Measurements from ENCODE around the gene FADS2.

FADS2 gene

DNA sequence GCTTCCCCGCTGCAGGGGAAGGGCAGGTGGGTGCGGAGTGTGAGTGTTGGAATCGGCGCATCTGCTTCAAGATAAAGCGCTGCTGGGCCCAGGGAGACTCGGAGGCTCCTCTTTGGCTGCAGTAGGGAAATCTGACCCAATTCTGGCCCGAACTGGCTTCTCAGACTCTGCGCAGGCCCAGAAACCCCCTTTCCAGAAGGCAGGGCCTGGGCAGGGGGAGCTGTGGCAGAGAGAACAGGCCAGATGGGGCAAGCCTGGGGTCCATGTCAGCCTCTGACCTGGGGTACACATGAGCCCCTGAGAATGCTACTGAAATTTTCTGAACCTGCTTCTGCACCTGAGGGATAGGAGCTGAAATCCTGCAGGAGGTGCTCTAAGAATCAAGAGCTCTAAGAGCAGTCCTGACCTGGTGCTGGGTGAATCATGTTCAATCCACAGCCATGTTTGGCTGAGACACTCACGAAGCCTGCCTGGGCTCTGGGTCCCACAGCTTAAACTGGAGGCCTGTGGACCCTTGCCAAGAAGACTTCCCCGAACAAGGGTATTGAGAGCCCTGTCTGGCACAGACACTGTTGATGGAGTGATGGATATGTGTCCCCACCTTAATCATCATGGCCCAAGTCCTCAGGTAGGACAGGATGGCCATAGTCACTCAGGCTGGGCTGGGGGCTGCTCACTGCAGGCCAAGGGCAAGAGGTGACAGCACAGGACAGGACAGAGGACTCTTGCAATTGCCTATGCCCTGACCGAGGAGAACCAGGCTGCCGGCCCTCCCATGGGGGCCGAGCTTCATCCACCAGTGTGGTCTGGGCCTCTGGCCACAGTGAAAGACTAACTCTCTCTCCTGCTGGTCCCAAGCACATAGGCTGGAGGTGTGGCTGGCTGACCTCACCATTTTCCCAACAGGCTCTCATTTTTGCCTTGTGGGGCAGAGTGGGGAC is 82.4 kb downstream of the FADS2 start:
- DNase-seq, result no peak

DNA sequence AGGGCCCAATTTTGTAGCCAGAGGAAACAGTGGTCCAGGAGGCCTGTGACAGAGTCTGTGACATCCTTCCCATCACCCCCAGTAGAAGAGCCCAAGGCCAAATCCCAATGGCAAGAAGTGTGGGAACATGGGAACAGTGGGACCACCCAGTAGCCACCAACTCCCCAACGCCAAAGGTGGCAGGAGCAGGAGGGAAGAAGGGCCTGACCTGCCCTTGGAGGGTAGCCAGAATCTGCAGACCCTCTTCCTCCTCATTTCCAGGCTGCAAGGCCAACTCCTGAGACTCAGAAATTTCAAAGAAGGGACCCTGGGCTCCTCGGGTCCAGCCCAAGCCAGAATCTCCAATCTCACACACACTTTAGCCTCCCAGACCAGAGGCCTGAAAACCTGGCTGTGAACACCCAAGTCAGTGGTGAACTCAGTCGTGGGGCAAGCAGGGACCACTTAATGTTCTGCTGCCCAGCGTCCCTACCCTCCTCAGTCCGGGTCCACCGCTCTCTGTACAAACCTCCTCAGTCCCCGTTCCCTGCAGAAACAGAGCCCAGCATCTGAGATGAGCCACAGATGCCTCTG is 83.1 kb downstream of the FADS2 start:
- DNase-seq, result no peak

DNA sequence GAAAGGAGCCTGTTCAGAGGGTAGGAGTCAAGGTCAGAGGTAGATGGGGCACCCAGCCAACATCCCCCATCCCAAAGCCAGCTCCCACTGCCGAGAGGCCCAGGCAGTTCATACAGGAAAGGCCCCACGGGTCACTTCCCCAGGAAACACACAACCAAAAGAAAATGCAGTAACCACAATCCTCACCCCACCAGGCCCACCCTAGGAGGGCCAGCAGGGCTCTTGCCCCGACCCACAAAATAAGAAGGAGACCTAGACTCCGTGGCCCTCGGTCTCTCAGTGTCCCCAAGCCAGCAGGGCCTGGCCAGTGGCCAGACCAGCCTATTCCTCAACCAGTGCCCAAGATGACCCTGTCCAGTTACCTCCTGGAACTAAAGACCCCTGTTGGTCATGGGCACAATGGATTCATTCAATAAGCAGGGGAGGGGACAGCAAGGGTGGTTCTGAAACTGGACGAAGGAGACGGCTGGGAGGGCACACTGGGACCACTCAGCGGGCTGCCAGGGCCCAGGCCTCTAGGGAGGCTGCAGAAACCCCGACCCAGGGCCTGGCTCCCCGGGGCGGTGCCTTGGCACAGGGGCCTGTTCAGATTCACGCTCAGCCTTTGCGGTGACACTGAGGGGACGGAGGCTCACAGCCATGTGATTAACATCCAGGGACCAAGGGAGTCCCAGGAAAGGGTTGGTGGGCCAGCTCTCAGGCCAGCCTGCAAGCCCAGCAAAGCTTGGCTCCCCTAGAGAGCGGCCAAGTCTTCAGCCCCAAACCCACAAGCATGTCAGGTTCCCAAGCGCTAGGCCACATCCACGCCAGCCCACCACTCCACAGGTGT is 83.8 kb downstream of the FADS2 start:
- no peak for DNase-seq

DNA sequence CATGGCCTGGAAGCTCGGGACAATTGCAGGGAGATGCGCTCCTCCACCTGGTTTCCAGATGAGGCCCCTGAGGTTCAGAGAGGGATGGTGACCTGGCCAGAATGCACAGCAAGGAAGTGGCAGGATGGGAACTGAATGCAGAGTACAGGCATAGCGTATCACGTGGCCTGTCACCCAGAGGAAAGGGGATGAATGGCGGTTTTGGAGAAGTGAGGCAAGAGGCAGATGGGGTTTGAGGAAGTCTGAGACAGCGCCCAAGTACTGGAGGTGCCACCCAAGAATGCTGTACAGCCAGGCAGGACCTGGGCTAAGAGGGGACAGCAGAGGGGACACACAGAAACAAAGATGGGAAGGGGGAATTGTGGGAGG is 84.4 kb downstream of the FADS2 start:
- no peak for DNase-seq

DNA sequence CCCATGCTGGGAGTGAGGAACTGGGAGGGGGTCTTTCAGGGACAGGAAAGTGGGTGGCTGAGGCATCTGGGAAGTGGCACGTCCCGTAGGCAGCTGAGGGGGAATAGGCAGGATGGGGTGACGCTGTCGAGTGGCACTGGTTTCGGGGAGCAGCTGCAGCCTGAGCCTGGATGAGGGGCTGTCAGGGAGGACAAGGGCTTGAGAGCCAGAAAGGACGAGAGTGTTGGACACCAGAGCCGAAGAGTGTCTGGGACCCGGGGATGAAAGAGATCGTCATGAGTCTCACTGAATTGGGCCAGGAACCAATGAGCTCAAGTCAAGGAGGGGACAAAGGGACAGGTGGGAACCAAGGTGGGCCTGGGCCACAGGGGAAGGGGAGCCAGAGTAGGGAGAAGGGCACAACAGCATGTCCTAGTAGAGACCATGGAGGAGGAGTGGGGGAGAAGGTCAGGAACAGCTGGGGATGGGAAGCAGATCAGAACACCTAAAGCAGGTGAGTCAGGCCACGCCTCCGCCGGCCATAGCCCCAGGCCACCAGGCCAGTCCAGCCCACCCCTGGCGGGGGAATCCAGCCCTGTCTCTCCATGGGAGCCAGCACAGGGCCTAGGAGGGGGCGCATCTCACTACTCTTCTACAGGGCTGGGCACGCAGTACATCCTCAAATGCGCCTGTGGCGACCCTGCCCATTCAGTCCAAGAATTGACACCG is 85.0 kb downstream of the FADS2 start:
- no peak for DNase-seq

DNA sequence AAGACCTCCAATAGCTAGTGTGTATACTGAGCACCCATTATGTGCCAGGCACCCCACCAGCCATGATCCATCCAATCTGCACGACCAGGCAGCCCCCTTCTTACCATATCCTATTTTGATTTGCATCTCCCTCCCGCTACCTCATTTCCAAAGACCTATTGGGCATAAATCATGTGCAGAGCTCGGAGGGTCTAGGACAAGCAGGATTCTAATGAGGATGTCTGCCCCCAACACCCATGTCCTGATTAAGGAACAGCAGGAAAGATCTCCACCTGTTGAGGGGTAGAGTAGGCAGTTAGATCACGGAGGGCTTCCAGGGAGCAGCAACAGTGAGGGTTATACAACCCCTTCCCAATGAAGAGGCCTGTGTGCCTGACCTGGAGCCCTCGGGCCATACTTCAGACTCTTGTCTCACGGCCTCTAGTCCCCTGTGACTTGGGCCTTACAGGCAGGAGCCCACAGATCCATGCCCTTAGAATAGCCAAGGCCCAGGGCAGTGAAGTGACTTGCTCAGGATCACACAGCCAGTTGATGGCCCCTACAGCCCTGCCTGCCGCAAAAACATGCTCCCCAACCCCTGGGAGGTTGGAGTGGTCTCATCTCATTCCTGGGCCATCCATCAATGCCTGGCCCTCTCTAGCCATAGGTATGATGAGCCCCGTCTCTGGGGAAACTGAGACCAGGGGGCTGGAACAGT is 85.7 kb downstream of the FADS2 start:
- DNase-seq, result no peak

GRCh38 chr11:61914471-61915171 is 86.5 kb downstream of the FADS2 start:
- DNase-seq, result no peak

- DNase-seq, result no peak
Observed at GRCh38 chr11:61916737-61917333, 88.7 kb downstream of the FADS2 start.

Measured in DMS53 (cell line).